ENCODE data around the gene SH2D1B.

GRCh38 chr1:162386292-162387225 is 25.4 kb downstream of the SH2D1B start:
- TF ChIP-seq CTCF (IDR thresholded peaks at IDR 0.05; ENCODE audit: extremely low read depth in 1 of 2, insufficient read depth in 1 of 2, low read depth in 1 of 2, low read length in 2 of 2) (no peak), EZH2 (IDR thresholded peaks at IDR 0.05; ENCODE audit: borderline replicate concordance, low read depth, low read length, severe bottlenecking) (no peak), POLR2AphosphoS5 (IDR thresholded peaks at IDR 0.05; ENCODE audit: insufficient read depth, low read depth, low read length) (no peak), MAX (IDR thresholded peaks at IDR 0.05; ENCODE audit: insufficient read depth, insufficient read length) (no peak), POLR2A (IDR thresholded peaks at IDR 0.05; ENCODE audit: low read depth, low read length) (no peak), FOS (IDR thresholded peaks at IDR 0.05; ENCODE audit: borderline replicate concordance, insufficient read depth, low read length) (no peak), MYC (IDR thresholded peaks at IDR 0.05; ENCODE audit: low read depth, low read length) (no peak)
